Measurements from ENCODE around the gene AAMP.
A peak's percentile ranks its signal among the peaks of the same experiment; 100 is the strongest.

AAMP gene

GRCh38 chr2:218233543-218233942 is 36.4 kb downstream of the AAMP start:
- peaks cover 19% of the 10 kb centered on the region for H3K79me2 ChIP-seq (ENCODE audit: insufficient read depth, low read length)
- DNase-seq (no peak), ATAC-seq (ENCODE audit: insufficient read depth, low read depth) (no peak)
- H3K27me3 ChIP-seq (ENCODE audit: insufficient read depth, low read length, poor library complexity): no peaks in the 10 kb centered on the region
- no peak overlapping the region for H3K27ac ChIP-seq (ENCODE audit: low read length)
- H3K9ac ChIP-seq (ENCODE audit: low read depth, low read length): no peak overlapping the region
- no peaks in the 10 kb centered on the region for H3K9me3 ChIP-seq (ENCODE audit: insufficient read depth, low read length, severe bottlenecking)
- H2AFZ ChIP-seq (ENCODE audit: low read depth, low read length): no peak overlapping the region
- peaks cover 21% of the 10 kb centered on the region for H3K4me1 ChIP-seq (ENCODE audit: insufficient read depth, low read length)
- no peaks in the 10 kb centered on the region for H4K20me1 ChIP-seq (ENCODE audit: insufficient read depth, low read length)
- H3K36me3 ChIP-seq (ENCODE audit: insufficient read depth, low read length): peaks cover 89% of the 10 kb centered on the region
- TF ChIP-seq CTCF (IDR thresholded peaks at IDR 0.05; ENCODE audit: borderline replicate concordance, extremely low read depth, low read length, poor library complexity, severe bottlenecking) (no peak), EZH2 (IDR thresholded peaks at IDR 0.05; ENCODE audit: borderline replicate concordance, low read depth, low read length, severe bottlenecking) (no peak)
- H3K4me3 ChIP-seq (ENCODE audit: low read depth in 1 of 2, low read length in 2 of 2): no peak overlapping the region
- H3K4me2 ChIP-seq (ENCODE audit: insufficient read depth, low read length): no peak overlapping the region

GRCh38 chr2:218230882-218231281 is 39.1 kb downstream of the AAMP start:
- Histone ChIP-seq H3K79me2 (ENCODE audit: insufficient read depth, low read length) (peaks cover 31% of the 10 kb centered on the region), H3K4me3 (ENCODE audit: low read depth in 1 of 2, low read length in 2 of 2) (no peak overlapping the region), H3K4me1 (ENCODE audit: insufficient read depth, low read length) (peaks cover 40% of the 10 kb centered on the region), H4K20me1 (ENCODE audit: insufficient read depth, low read length) (peaks cover under 1% of the 10 kb centered on the region), H2AFZ (ENCODE audit: low read depth, low read length) (no peak overlapping the region), H3K4me2 (ENCODE audit: insufficient read depth, low read length) (no peak overlapping the region), H3K27ac (ENCODE audit: low read length) (no peak overlapping the region), H3K36me3 (ENCODE audit: insufficient read depth, low read length) (peaks cover 88% of the 10 kb centered on the region), H3K27me3 (ENCODE audit: insufficient read depth, low read length, poor library complexity) (no peaks in the 10 kb centered on the region), H3K9me3 (ENCODE audit: insufficient read depth, low read length, severe bottlenecking) (no peaks in the 10 kb centered on the region), H3K9ac (ENCODE audit: low read depth, low read length) (no peak overlapping the region)
- TF ChIP-seq CTCF (IDR thresholded peaks at IDR 0.05; ENCODE audit: borderline replicate concordance, extremely low read depth, low read length, poor library complexity, severe bottlenecking) (peak; percentile 33), EZH2 (IDR thresholded peaks at IDR 0.05; ENCODE audit: borderline replicate concordance, low read depth, low read length, severe bottlenecking) (no peak)
- ATAC-seq (ENCODE audit: insufficient read depth, low read depth) (peak; percentile 53), DNase-seq (no peak)

GRCh38 chr2:218229851-218230250 is 40.1 kb downstream of the AAMP start:
- H3K4me3 ChIP-seq (ENCODE audit: low read depth in 1 of 2, low read length in 2 of 2): no peak overlapping the region; a peak in 1 of 4 replicates
- DNase-seq (peak; percentile 39), ATAC-seq (ENCODE audit: insufficient read depth, low read depth) (peak; percentile 54)
- H3K9ac ChIP-seq (ENCODE audit: low read depth, low read length): peak overlapping the region; percentile 12; the same call in 1 of the 2 replicates
- peak overlapping the region; percentile 73 for H3K27ac ChIP-seq (ENCODE audit: low read length)
- peak overlapping the region; percentile 25 for H3K4me2 ChIP-seq (ENCODE audit: insufficient read depth, low read length)
- peaks cover 41% of the 10 kb centered on the region for H3K79me2 ChIP-seq (ENCODE audit: insufficient read depth, low read length)
- TF ChIP-seq EZH2 (IDR thresholded peaks at IDR 0.05; ENCODE audit: borderline replicate concordance, low read depth, low read length, severe bottlenecking) (no peak), CTCF (IDR thresholded peaks at IDR 0.05; ENCODE audit: borderline replicate concordance, extremely low read depth, low read length, poor library complexity, severe bottlenecking) (no peak)
- H3K9me3 ChIP-seq (ENCODE audit: insufficient read depth, low read length, severe bottlenecking): no peaks in the 10 kb centered on the region
- H3K4me1 ChIP-seq (ENCODE audit: insufficient read depth, low read length): peaks cover 40% of the 10 kb centered on the region
- no peak overlapping the region for H2AFZ ChIP-seq (ENCODE audit: low read depth, low read length)
- peaks cover 88% of the 10 kb centered on the region for H3K36me3 ChIP-seq (ENCODE audit: insufficient read depth, low read length)
- H4K20me1 ChIP-seq (ENCODE audit: insufficient read depth, low read length): peaks cover 10% of the 10 kb centered on the region
- H3K27me3 ChIP-seq (ENCODE audit: insufficient read depth, low read length, poor library complexity): no peaks in the 10 kb centered on the region

Data from DND-41 (cell line).